ENCODE results near the gene NHP2.
"Not testable (repeated sequence)": the region's sequence is repeated elsewhere in the genome, so short reads cannot be mapped to it uniquely, and the experiment has no call there.

Gene NHP2

GRCh38 chr5:178130234-178130575 lies 23.5 kb downstream of the NHP2 start:
- not testable (repeated sequence) for DNase-seq

DNA sequence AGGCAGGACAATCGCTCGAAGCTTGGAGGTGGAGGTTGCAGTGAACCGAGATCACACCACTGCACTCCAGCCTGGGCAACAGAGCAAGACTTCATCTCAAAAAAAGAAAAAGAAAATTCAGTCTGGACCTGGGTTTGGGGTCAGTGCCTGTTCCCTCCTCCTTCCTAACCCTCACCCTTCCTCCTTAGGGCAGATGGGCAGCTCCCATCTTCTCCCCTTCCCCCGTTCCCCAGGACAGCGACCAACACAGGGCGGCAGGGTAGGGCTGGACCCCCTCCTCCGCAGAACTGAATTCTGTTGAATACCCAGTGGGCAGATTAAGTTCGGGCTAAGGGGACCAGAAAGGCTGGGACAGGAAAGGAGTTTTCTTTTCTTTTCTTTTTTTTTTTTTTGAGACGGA lies 24.4 kb downstream of the NHP2 start:
- DNase-seq = no peak

GRCh38 chr5:178127300-178128009 lies 26.2 kb downstream of the NHP2 start:
- not testable (repeated sequence) for DNase-seq

DNA sequence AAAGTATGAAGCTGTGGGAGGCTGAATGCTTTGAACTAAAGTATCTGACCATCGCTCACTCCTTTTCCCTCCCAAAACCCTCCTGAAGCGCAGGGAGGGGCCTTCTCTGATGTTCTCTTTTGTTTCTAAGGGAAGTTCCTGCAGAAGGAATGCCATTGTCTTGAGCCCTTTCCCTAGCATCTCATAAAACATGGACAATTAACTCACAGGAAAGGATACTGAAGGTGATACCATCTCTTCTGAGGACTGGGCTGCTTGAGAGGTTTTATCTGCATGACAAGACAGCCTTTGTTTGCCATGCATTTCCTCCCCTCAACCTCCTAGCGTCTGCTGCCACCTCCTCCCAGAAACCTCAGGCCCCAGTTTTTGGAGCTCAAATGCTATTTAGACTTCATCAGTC lies 27.1 kb downstream of the NHP2 start:
- DNase-seq = no peak

DNA sequence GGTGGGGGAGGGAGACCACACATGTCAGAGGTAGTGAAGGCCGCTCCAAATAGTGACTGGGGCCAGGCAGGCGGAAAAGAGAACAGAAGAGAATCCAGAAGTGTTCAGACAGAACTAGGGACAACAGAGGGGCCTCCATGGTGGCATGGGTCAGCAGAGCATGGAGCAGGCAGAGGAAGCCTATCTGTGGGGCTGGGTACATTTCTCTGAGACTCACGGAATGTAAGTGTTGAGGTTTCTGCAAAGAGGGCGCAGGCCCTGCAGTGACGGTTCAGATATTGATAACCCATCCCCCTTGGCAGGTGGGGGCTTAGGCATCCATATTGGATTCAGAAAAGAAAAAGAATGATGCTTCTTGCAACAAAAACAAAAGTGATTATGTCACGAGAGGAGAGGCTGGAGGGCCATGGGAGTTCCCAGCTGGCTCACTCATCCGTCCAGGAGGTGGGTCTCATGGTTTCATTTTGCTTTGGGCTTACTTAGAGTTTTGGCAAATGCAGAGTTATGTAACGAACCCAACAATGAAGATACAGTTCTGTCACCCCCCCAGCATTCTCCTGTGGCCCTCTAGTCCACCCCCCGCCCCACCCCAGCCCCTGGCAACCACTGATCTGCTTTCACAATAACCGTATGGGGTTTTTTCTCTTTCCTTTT lies 28.3 kb downstream of the NHP2 start:
- no peak for DNase-seq

DNA sequence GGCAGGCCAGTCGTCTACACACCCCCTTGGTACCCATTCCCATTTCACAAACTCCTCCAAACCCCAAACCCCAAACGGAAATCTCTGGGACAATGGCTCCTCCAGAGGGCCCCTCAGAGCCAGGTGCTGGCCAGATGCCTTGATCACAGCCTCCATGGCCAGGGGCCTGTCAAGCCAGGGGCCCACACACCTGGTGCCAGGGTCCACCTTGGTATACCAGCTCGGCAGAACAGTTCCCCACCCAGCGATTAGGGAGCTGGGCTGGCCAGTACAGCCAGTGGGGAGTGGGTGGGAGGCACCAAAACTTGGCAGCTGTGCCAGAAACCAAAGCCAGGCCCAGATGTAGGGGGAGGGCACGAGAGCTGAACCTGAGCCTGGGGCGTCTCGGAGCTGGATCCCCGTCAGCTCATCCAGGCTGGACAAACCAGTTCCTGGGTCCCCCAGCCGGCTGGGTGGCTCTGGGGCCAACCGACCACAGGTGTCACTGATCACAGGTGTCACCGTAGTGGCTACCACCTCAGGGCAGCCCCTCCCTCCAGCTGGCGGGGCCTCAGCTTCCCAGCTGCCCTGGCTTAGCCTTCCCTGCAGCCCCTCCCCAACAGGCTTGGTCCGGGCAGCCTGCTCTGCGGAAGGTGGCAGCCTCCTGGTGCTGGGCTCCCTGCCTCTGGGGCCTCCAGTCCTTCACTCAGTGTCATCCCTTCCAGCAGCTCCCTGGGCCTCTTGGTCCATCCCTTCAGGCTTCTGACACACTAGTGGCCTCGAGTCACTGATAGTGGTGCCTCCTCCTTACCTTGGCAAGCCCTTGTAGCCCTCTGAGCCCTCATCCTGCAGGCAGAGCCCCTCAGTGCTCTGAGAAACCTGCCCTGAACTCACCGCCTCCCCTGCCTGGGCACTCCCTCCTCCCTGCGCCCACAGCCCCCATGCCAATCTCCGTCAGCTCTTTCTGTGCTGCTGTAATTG lies 29.4 kb downstream of the NHP2 start:
- peak; percentile 39 for DNase-seq

DNA sequence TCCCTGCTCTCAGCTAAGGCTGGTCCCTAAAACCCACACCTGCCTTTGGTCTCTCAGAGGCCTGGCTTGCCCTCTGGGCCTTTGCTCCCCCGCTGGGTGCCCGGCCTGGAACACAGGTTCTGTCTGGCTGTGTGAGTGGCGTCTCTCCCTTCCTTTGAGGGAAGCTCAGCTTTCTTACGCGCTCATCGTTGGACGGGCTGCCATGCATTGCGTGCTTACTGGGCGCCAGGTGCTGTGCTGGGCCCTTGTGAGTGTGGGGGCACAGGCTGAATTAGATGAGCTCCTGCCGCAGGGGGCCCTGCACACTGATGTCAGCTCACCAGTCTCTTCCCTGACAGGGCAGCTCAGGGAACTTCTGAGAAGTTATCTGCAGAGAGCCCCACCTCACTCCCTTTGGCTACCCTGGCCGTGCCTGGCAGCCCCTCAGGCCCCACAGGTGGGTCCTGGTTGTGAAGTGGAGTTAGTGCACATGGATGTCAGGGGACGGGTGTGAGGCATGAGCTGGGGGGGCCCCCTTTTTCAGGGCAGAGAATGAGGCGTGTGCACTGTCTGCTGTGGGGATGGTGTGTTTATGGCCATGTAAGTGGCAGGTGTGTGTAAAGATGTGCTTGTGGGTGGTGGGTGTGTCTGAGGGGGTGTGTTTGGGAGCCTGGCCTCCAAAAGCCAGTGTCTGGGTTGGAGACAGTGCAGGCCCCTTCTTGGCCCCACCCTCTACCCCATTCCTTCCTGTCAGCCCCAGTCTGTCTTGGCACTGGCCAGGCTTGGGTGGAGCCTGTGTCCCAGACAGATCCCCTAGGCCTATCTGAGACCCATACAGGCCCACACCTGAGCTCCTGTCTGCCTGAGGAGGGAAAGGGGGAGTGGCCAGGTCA lies 30.4 kb downstream of the NHP2 start:
- no peak for DNase-seq

DNA sequence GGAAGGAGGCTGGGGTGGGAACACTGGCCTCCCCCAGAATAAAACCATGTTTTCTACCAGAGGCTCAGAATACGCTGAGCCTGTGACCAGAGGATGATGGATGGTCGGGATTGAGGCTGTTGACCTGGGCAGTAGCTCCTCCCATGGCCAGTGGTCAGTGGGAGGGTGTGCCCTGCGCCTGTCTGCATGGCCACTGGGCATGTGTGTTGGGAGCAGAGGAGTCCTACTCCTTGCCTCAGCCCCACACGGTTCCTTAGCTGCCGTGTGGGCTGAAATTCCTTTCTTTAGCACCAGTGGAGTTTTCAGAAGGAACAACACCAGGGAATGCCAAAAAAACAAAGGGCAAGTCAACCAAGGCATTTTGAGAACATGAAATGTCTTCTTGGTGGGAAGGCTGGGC lies 31.3 kb downstream of the NHP2 start:
- no peak for DNase-seq

DNA sequence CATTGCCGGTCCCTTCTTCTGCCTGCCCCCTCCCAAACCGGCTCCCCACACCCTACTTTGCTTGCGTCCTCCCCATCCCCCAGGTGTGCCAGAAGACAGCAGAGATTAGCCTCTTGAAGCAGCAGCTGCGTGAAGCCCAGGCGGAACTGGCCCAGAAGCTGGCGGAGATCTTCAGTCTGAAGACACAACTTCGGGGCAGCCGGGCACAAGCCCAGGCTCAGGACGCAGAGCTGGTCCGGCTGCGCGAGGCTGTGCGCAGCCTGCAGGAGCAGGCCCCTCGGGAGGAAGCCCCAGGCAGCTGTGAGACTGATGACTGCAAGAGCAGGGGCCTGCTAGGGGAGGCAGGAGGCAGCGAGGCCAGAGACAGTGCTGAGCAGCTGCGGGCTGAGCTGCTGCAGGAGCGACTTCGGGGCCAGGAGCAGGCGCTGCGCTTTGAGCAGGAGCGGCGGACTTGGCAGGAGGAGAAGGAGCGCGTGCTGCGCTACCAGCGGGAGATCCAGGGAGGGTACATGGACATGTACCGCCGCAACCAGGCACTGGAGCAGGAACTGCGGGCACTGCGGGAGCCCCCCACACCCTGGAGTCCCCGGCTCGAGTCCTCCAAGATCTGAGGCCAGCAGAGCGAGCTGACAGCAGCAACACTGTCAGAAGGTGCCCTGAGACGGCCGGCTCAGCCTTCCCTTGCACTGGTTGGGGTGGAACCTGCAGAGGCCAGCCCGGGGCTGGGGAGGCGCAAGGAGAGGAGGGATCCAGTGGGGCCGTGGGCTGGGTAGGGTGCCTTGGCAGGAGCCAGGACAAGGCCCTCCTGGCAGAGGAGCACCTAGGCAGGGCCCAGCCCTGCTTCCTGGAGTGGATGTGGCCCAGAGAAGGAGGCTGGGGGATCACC lies 32.1 kb downstream of the NHP2 start:
- DNase-seq = peak; percentile 78

GRCh38 chr5:178120607-178121357 lies 32.9 kb downstream of the NHP2 start:
- peak; percentile 99 for DNase-seq

- no peak for DNase-seq
Observed at GRCh38 chr5:178119915-178120606, 33.6 kb downstream of the NHP2 start.

- no peak for DNase-seq
Observed at GRCh38 chr5:178117923-178118701, 35.6 kb downstream of the NHP2 start.

GRCh38 chr5:178116143-178116885 lies 37.4 kb downstream of the NHP2 start:
- peak; percentile 23 for DNase-seq

- DNase-seq = no peak
Observed at GRCh38 chr5:178115814-178116142, 37.9 kb downstream of the NHP2 start.

DNA sequence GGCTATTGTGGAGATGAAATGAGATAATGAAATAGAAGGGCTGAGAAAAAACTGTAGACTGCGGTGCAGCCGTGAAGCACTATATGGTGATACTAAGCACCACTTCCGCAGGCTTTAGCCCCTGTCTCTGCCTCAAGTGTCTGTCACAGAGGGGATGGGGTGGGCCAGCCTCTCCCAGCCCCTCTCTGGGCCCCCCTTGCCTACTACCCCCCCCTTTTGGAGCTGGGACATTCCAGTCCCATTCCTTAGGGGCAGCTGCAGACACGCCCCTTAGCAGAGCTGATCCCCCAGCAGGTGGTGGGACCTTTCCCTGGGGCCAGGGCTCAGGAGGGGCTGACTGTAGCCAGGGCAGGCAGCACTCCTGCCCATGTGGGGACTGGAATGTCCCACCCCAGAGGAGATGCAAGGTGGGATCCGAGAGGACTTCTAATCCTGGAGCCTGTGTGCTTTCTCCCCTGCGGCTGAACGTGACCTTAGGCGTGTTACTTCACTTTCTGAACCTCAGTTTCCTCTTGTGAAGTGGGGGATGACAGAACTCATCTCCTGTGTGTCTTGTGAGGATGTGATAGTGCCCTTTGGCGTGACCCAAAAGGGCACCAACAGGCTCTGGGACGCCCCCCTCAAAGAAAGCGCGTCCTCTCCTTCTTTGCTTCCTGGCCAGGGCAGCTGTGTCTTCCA lies 38.4 kb downstream of the NHP2 start:
- no peak for DNase-seq

DNA sequence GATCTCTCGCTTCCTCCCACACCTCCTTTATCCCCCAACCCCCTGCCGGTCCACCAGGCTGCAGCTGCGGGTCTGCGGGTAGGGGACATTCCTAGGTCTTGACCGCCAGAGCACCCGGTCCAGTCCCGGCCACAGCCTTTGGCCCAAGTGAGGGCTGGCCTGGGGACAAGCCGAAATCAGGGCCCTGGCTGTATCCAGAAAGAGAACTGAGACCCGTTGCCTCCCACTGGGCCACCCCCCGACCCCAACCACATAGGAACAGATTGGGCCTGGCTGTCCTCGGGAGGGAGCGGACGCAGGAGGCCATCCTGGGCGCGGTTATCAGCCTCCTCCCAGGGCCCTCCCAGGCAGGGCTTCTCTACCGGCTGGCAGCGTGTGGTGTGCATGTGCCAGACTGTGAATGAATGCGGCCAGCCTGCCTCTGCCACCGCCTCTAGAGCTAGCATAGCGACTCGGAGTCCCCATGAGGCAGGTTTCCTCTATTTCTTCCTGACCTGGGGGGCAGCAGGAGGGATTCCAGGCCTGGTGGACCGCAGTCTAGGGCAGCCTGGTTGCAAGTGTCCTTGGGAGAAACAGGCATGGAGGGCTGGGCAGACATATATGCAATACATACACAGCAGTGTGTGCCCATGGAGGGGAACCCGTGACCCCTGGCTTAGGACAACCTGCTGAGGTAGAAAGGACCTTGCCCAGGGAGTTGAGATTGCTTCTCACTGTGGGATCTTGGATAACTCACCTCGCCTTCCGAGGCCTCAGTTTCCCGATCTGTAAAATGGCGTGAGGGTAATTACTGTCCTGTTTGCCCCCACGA lies 39.2 kb downstream of the NHP2 start:
- peak; percentile 66 for DNase-seq

- DNase-seq = no peak
Observed at GRCh38 chr5:178113841-178114324, 39.8 kb downstream of the NHP2 start.
